Trophoblast cell (in vitro differentiated cells and primary cell): ENCODE results near the gene DMGDH.
A peak's percentile ranks its signal among the peaks of the same experiment; 100 is the strongest.

ENCODE experiments used
- DNase-seq, 2 donors: peaks; one replicate each; pipeline ENCODE4 v3.0.0-alpha.2; 2016
- H2AFZ ChIP-seq: 2 replicates; pipeline ENCODE4 v1.6.1; 2013; ENCODE audit warnings: low read length, moderate library complexity, mild to moderate bottlenecking; ENCODE audit not compliant: insufficient read depth, poor library complexity
- H2AK5ac ChIP-seq: 2 replicates; pipeline ENCODE4 v1.6.1; 2013; ENCODE audit warnings: mild to moderate bottlenecking, low read length
- H2BK120ac ChIP-seq: 2 replicates; pipeline ENCODE4 v1.6.1; 2013; ENCODE audit warnings: low read length, mild to moderate bottlenecking, moderate library complexity; ENCODE audit not compliant: insufficient read depth, poor library complexity
- H2BK12ac ChIP-seq: 2 replicates; pipeline ENCODE4 v1.6.1; 2013; ENCODE audit warnings: mild to moderate bottlenecking, low read length, moderate library complexity
- H2BK5ac ChIP-seq: 2 replicates; pipeline ENCODE4 v1.6.1; 2013; ENCODE audit warnings: low read length, low read depth, moderate library complexity, mild to moderate bottlenecking; ENCODE audit not compliant: poor library complexity
- H3K14ac ChIP-seq: 2 replicates; pipeline ENCODE4 v1.6.1; 2013; ENCODE audit warnings: mild to moderate bottlenecking, low read length
- H3K18ac ChIP-seq: 2 replicates; pipeline ENCODE4 v1.6.1; 2013; ENCODE audit warnings: mild to moderate bottlenecking, low read length
- H3K23ac ChIP-seq: 2 replicates; pipeline ENCODE4 v1.6.1; 2013; ENCODE audit warnings: low read length
- H3K27ac ChIP-seq: 2 replicates; pipeline ENCODE4 v1.5.1; 2013; ENCODE audit warnings: low read depth, mild to moderate bottlenecking, inconsistent platforms, low read length, moderate library complexity
- H3K27me3 ChIP-seq: 2 replicates; pipeline ENCODE4 v1.6.1; 2013; ENCODE audit warnings: inconsistent platforms, mild to moderate bottlenecking, low read length, moderate library complexity; ENCODE audit not compliant: insufficient read depth
- H3K36me3 ChIP-seq, 2 experiments: 1 replicate in 1 of 2; 2 replicates in 1 of 2; pipeline ENCODE4 v1.6.1; 2013; ENCODE audit warnings: low read length in 2 of 2, mild to moderate bottlenecking in 2 of 2, moderate library complexity in 1 of 2; ENCODE audit not compliant: insufficient read depth in 2 of 2, control insufficient read depth in 1 of 2
- H3K4ac ChIP-seq: 2 replicates; pipeline ENCODE4 v1.6.1; 2013; ENCODE audit warnings: low read depth, mild to moderate bottlenecking, low read length, moderate library complexity
- H3K4me1 ChIP-seq, 2 experiments: 1 replicate in 1 of 2; 2 replicates in 1 of 2; pipeline ENCODE4 v1.6.1; 2013; ENCODE audit warnings: low read length in 2 of 2, mild to moderate bottlenecking in 2 of 2, moderate library complexity in 1 of 2; ENCODE audit not compliant: insufficient read depth in 2 of 2, control insufficient read depth in 1 of 2
- H3K4me2 ChIP-seq: 2 replicates; pipeline ENCODE4 v1.6.1; 2013; ENCODE audit warnings: inconsistent platforms, mild to moderate bottlenecking, low read length, moderate library complexity
- H3K4me3 ChIP-seq: 2 replicates; pipeline ENCODE4 v1.5.1; 2013; ENCODE audit warnings: mild to moderate bottlenecking, low read depth, low read length, inconsistent platforms
- H3K79me1 ChIP-seq: one replicate; pipeline ENCODE4 v1.6.1; 2013; ENCODE audit warnings: low read length
- H3K79me2 ChIP-seq: 2 replicates; pipeline ENCODE4 v1.6.1; 2013; ENCODE audit warnings: low read length, mild to moderate bottlenecking; ENCODE audit not compliant: control insufficient read depth, insufficient read depth, poor library complexity
- H3K9ac ChIP-seq: 2 replicates; pipeline ENCODE4 v1.6.1; 2013; ENCODE audit warnings: mild to moderate bottlenecking, low read length
- H3K9me3 ChIP-seq: 2 replicates; pipeline ENCODE4 v1.6.1; 2013; ENCODE audit warnings: low read depth, mild to moderate bottlenecking, control low read depth, inconsistent platforms, low read length; ENCODE audit not compliant: insufficient read depth
- H4K12ac ChIP-seq: 2 replicates; pipeline ENCODE4 v1.6.1; 2013; ENCODE audit warnings: low read depth, mild to moderate bottlenecking, low read length, moderate library complexity
- H4K8ac ChIP-seq: 2 replicates; pipeline ENCODE4 v1.6.1; 2013; ENCODE audit warnings: low read depth, mild to moderate bottlenecking, low read length, moderate library complexity
- H4K91ac ChIP-seq: one replicate; pipeline ENCODE4 v1.6.1; 2013; ENCODE audit warnings: low read depth, mild to moderate bottlenecking, low read length, moderate library complexity
- WGBS: extraction: QIAGEN DNeasy Blood & Tissue Kit; methylation state at CpG from one replicate; pipeline ENCODE4 v1.1.7; 2013; ENCODE audit warnings: missing lambda C conversion rate; ENCODE audit not compliant: insufficient read length, insufficient coverage; ENCODE audit errors: extremely low coverage; 5-methylcytosine and 5-hydroxymethylcytosine counted together

The DMGDH gene

GRCh38 chr5:79076819-79077218 is 7.3 kb upstream of the DMGDH start:
- H3K4ac ChIP-seq: no peak overlapping the region
- H4K12ac ChIP-seq: no peak overlapping the region
- no peak overlapping the region for H3K23ac ChIP-seq
- peaks cover 4% of the 10 kb centered on the region for H3K9me3 ChIP-seq
- H3K18ac ChIP-seq: no peak overlapping the region
- no peak overlapping the region for H2BK5ac ChIP-seq
- no peak overlapping the region for H2AFZ ChIP-seq
- no peaks in the 10 kb centered on the region for H3K4me1 ChIP-seq
- H3K27me3 ChIP-seq: no peaks in the 10 kb centered on the region
- no peak for DNase-seq
- no peak overlapping the region for H3K27ac ChIP-seq
- H3K14ac ChIP-seq: no peak overlapping the region
- no peak overlapping the region for H4K8ac ChIP-seq
- H2BK12ac ChIP-seq: no peak overlapping the region
- H2BK120ac ChIP-seq: no peak overlapping the region
- no peak overlapping the region for H4K91ac ChIP-seq
- H3K9ac ChIP-seq: no peak overlapping the region
- H2AK5ac ChIP-seq: no peak overlapping the region
- H3K4me3 ChIP-seq: no peak overlapping the region
- no peaks in the 10 kb centered on the region for H3K79me2 ChIP-seq
- no peaks in the 10 kb centered on the region for H3K36me3 ChIP-seq
- H3K79me1 ChIP-seq: no peaks in the 10 kb centered on the region
- no peak overlapping the region for H3K4me2 ChIP-seq
- WGBS: no CpG with 5 or more reads among the region's 4 CpGs

- no CpG with 5 or more reads among the region's 11 CpGs for WGBS
- DNase-seq: no peak
- no peak overlapping the region for H3K14ac ChIP-seq
- no peak overlapping the region for H3K4me2 ChIP-seq
- H3K23ac ChIP-seq: no peak overlapping the region
- no peak overlapping the region for H3K18ac ChIP-seq
- no peak overlapping the region for H2BK120ac ChIP-seq
- no peak overlapping the region for H3K27ac ChIP-seq
- H3K36me3 ChIP-seq: no peaks in the 10 kb centered on the region
- no peak overlapping the region for H2BK12ac ChIP-seq
- no peaks in the 10 kb centered on the region for H3K79me2 ChIP-seq
- no peak overlapping the region for H4K8ac ChIP-seq
- peaks cover 4% of the 10 kb centered on the region for H3K9me3 ChIP-seq
- no peaks in the 10 kb centered on the region for H3K79me1 ChIP-seq
- no peak overlapping the region for H2AK5ac ChIP-seq
- H2AFZ ChIP-seq: no peak overlapping the region
- H3K4ac ChIP-seq: no peak overlapping the region
- H3K9ac ChIP-seq: no peak overlapping the region
- H3K4me1 ChIP-seq: no peaks in the 10 kb centered on the region
- H3K4me3 ChIP-seq: no peak overlapping the region
- no peak overlapping the region for H2BK5ac ChIP-seq
- H4K12ac ChIP-seq: no peak overlapping the region
- no peak overlapping the region for H4K91ac ChIP-seq
- no peaks in the 10 kb centered on the region for H3K27me3 ChIP-seq
Observed at GRCh38 chr5:79075646-79076426, 6.4 kb upstream of the DMGDH start.

GRCh38 chr5:79074641-79075040 is 5.2 kb upstream of the DMGDH start:
- Histone ChIP-seq H2AFZ (no peak overlapping the region), H3K27ac (no peak overlapping the region), H2BK120ac (no peak overlapping the region), H3K4me1 (no peaks in the 10 kb centered on the region), H3K18ac (no peak overlapping the region), H3K14ac (no peak overlapping the region), H4K91ac (no peak overlapping the region), H2AK5ac (no peak overlapping the region), H3K4ac (no peak overlapping the region), H3K79me1 (no peaks in the 10 kb centered on the region), H4K12ac (no peak overlapping the region), H3K4me3 (no peak overlapping the region), H3K36me3 (no peaks in the 10 kb centered on the region), H3K9me3 (peaks cover 4% of the 10 kb centered on the region), H3K9ac (no peak overlapping the region), H3K79me2 (no peaks in the 10 kb centered on the region), H2BK12ac (no peak overlapping the region), H2BK5ac (no peak overlapping the region), H3K23ac (no peak overlapping the region), H4K8ac (no peak overlapping the region), H3K27me3 (no peaks in the 10 kb centered on the region), H3K4me2 (no peak overlapping the region)
- peak; percentile 4 to 58 for DNase-seq
- WGBS: no CpG with 5 or more reads among the region's 6 CpGs

DNA sequence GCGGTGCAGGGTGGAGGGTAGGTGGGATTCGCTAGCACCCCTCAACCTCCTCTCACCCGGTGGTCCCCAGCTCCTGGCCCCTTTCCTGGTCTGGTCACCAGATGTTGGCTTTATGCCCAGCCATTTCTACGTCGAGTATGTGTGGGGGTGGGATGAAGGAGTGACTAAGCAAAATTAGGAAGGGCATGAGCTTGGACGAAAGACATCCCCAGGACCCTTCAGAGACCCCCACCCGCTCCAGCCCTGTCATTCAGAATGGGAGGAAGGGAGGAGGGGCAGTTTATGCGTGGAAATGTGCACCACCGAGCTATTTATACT is 835 bp upstream of the DMGDH start:
- H2BK120ac ChIP-seq: no peak overlapping the region
- H3K4ac ChIP-seq: no peak overlapping the region
- H3K4me3 ChIP-seq: no peak overlapping the region
- H4K12ac ChIP-seq: no peak overlapping the region
- H3K36me3 ChIP-seq: no peaks in the 10 kb centered on the region
- no peak overlapping the region for H2AK5ac ChIP-seq
- no peaks in the 10 kb centered on the region for H3K79me2 ChIP-seq
- H3K9ac ChIP-seq: no peak overlapping the region
- H3K27me3 ChIP-seq: no peaks in the 10 kb centered on the region
- H3K4me2 ChIP-seq: no peak overlapping the region
- no peaks in the 10 kb centered on the region for H3K4me1 ChIP-seq
- DNase-seq: no peak
- no CpG with 5 or more reads among the region's 9 CpGs for WGBS
- H4K91ac ChIP-seq: no peak overlapping the region
- no peak overlapping the region for H3K14ac ChIP-seq
- H2AFZ ChIP-seq: no peak overlapping the region
- no peak overlapping the region for H2BK5ac ChIP-seq
- H2BK12ac ChIP-seq: no peak overlapping the region
- H3K9me3 ChIP-seq: peaks cover 4% of the 10 kb centered on the region
- no peak overlapping the region for H4K8ac ChIP-seq
- no peak overlapping the region for H3K18ac ChIP-seq
- no peak overlapping the region for H3K27ac ChIP-seq
- no peaks in the 10 kb centered on the region for H3K79me1 ChIP-seq
- no peak overlapping the region for H3K23ac ChIP-seq
